DND-41 (cell line): ENCODE measurements around the gene ELMOD3.

Experiments used
- ATAC-seq: fragments of 200-7000 bp; cut with Tn5 transposase; 3 replicates; pipeline ENCODE4 v1.9.1; 2021; ENCODE audit warnings: low read depth; ENCODE audit not compliant: insufficient read depth
- DNase-seq: peaks from one replicate; pipeline ENCODE4 v3.0.0-alpha.2; 2020
- H2AFZ ChIP-seq: 2 replicates; pipeline ENCODE4 v1.6.0; 2012; ENCODE audit warnings: low read depth, low read length
- H3K27ac ChIP-seq: 2 replicates; pipeline ENCODE4 v1.5.1; 2012; ENCODE audit warnings: low read length, inconsistent platforms
- H3K27me3 ChIP-seq: fragments of 200-600 bp; sonication (generic); 2 replicates; pipeline ENCODE4 v1.6.0; 2012; ENCODE audit warnings: low read length, mild to moderate bottlenecking, inconsistent platforms; ENCODE audit not compliant: insufficient read depth, poor library complexity
- H3K36me3 ChIP-seq: 2 replicates; pipeline ENCODE4 v1.5.1; 2012; ENCODE audit warnings: low read length, inconsistent platforms; ENCODE audit not compliant: insufficient read depth
- H3K4me1 ChIP-seq: 2 replicates; pipeline ENCODE4 v1.5.1; 2012; ENCODE audit warnings: mild to moderate bottlenecking, low read length; ENCODE audit not compliant: insufficient read depth
- H3K4me2 ChIP-seq: 2 replicates; pipeline ENCODE4 v1.6.0; 2012; ENCODE audit warnings: mild to moderate bottlenecking, moderate library complexity, low read length, inconsistent platforms; ENCODE audit not compliant: insufficient read depth
- H3K4me3 ChIP-seq, 2 experiments: fragments of 200-600 bp in 1 of 2; shearing (Covaris generic) in 1 of 2; 2 replicates each; pipeline ENCODE4 v1.5.1; 2012 to 2016; ENCODE audit warnings: inconsistent platforms in 2 of 2, low read length in 2 of 2, mild to moderate bottlenecking in 2 of 2, low read depth in 1 of 2, moderate library complexity in 1 of 2
- H3K79me2 ChIP-seq: 2 replicates; pipeline ENCODE4 v1.6.0; 2012; ENCODE audit warnings: low read length, inconsistent platforms; ENCODE audit not compliant: insufficient read depth
- H3K9ac ChIP-seq: 2 replicates; pipeline ENCODE4 v1.6.0; 2012; ENCODE audit warnings: low read depth, mild to moderate bottlenecking, inconsistent platforms, low read length, moderate library complexity
- H3K9me3 ChIP-seq: 2 replicates; pipeline ENCODE4 v1.5.1; 2012; ENCODE audit warnings: low read length, moderate library complexity, mild to moderate bottlenecking, inconsistent platforms; ENCODE audit not compliant: insufficient read depth, severe bottlenecking
- H4K20me1 ChIP-seq: 2 replicates; pipeline ENCODE4 v1.6.0; 2012; ENCODE audit warnings: low read length; ENCODE audit not compliant: insufficient read depth
- CTCF ChIP-seq: IDR thresholded peaks from 2 replicates; pipeline ENCODE4 v1.5.1; 2012; ENCODE audit warnings: borderline replicate concordance, low read length, moderate library complexity, mild to moderate bottlenecking; ENCODE audit not compliant: poor library complexity, severe bottlenecking; ENCODE audit errors: extremely low read depth
- EZH2 ChIP-seq: IDR thresholded peaks from 3 replicates; pipeline ENCODE4 v1.6.1; 2012; ENCODE audit warnings: borderline replicate concordance, low read depth, mild to moderate bottlenecking, moderate library complexity, low read length, inconsistent platforms; ENCODE audit not compliant: severe bottlenecking

Gene ELMOD3

GRCh38 chr2:85418132-85419008 is 63.8 kb downstream of the ELMOD3 start, which contains the start of gene SH2D6:
SH2D6 (plus strand) TSS chr2:85418714; CDS start chr2:85429466, 10,752 bp downstream.
- TF ChIP-seq CTCF (no peak), EZH2 (no peak)
- Histone ChIP-seq H3K4me3 (peak within 1 kb of the TSS; percentile 38 to 72; a peak in 3 of 4 replicates), H3K27ac (peak within 1 kb of the TSS; percentile 97), H3K79me2 (peaks cover 33% of the 10 kb centered on the region), H4K20me1 (no peaks in the 10 kb centered on the region), H3K27me3 (no peaks in the 10 kb centered on the region), H3K36me3 (no peaks in the 10 kb centered on the region; the same call in 1 of the 2 replicates), H3K4me1 (peaks cover 48% of the 10 kb centered on the region), H3K9ac (peak within 1 kb of the TSS; percentile 87), H3K9me3 (no peaks in the 10 kb centered on the region), H2AFZ (peak within 1 kb of the TSS; percentile 77), H3K4me2 (peak within 1 kb of the TSS; percentile 92)
- DNase-seq (peak; percentile 91), ATAC-seq (peak; percentile 81)

DNA sequence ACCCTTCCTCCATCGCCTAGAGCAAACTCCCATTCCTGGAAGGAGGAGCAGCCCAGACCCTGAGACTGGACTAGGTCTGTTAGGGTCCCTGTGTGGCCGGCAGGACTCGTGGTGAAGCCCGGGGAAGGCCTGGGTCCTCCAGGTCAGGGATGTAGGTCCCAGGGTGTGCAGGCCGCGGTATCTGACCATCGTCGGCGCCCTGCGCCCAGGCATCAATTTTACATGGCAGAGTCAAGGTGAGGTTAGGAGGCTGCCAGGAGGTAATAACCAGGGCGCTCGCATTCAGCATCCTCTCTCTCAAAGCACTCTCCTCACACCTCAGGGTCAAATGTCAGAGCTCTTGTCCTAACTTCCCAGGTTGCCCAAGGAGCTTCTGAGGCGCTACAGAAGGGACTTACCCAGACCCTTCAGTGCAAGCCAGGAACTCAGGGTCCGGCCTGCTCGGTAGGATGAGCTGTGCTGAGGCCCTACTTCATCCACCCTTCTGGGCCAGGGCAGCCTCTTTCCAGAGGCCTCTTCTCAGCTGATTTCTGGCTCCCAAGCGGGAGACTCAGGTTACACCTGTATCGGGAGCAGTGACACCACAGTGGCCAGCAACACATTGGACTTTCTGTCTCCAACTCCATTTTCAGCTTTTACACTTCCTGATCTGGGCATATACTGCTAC is 64.6 kb downstream of the ELMOD3 start:
- no peaks in the 10 kb centered on the region for H3K27me3 ChIP-seq
- ATAC-seq (no peak), DNase-seq (no peak)
- no peaks in the 10 kb centered on the region for H3K9me3 ChIP-seq
- H3K79me2 ChIP-seq: peaks cover 26% of the 10 kb centered on the region
- H3K36me3 ChIP-seq: no peaks in the 10 kb centered on the region; the same call in 1 of the 2 replicates
- peak overlapping the region; percentile 97 for H3K27ac ChIP-seq
- H2AFZ ChIP-seq: peak overlapping the region; percentile 77
- H3K4me1 ChIP-seq: peaks cover 46% of the 10 kb centered on the region
- peak overlapping the region; percentile 92 for H3K4me2 ChIP-seq
- peak overlapping the region; percentile 87 for H3K9ac ChIP-seq
- TF ChIP-seq CTCF: no peak
- no peak for TF ChIP-seq EZH2
- H3K4me3 ChIP-seq: peak overlapping the region; percentile 38 to 72; a peak in 3 of 4 replicates
- H4K20me1 ChIP-seq: no peaks in the 10 kb centered on the region

GRCh38 chr2:85420536-85421259 is 66.1 kb downstream of the ELMOD3 start:
- DNase-seq (peak; percentile 92), ATAC-seq (peak; percentile 69)
- no peaks in the 10 kb centered on the region for H3K9me3 ChIP-seq
- peaks cover 39% of the 10 kb centered on the region for H3K4me1 ChIP-seq
- H3K4me2 ChIP-seq: peak overlapping the region; percentile 92
- no peaks in the 10 kb centered on the region; the same call in 1 of the 2 replicates for H3K36me3 ChIP-seq
- H2AFZ ChIP-seq: peak overlapping the region; percentile 95
- peak overlapping the region; percentile 87 for H3K9ac ChIP-seq
- no peaks in the 10 kb centered on the region for H3K27me3 ChIP-seq
- H4K20me1 ChIP-seq: no peaks in the 10 kb centered on the region
- H3K4me3 ChIP-seq: peak overlapping the region in 1 of 2 experiments; percentile 51; a peak in 2 of 4 replicates
- H3K79me2 ChIP-seq: peaks cover 17% of the 10 kb centered on the region
- peak overlapping the region; percentile 97 for H3K27ac ChIP-seq
- TF ChIP-seq CTCF (peak; percentile 100), EZH2 (no peak)
